Measurements from ENCODE around the gene ZDHHC22.

GRCh38 chr14:77153802-77154201 lies 12.2 kb upstream of the ZDHHC22 start:
- no peak for TF ChIP-seq CTCF (IDR thresholded peaks at IDR 0.05; ENCODE audit: low read depth, low read length, poor library complexity, severe bottlenecking)
- TF ChIP-seq EZH2phosphoT487 (IDR thresholded peaks at IDR 0.05; ENCODE audit: borderline replicate concordance, low read length) = no peak

Data from DOHH2 (cell line).